K562 (cell line): ENCODE results near the gene PRICKLE4. TPM values are rescaled to one million over a fixed set of nuclear protein-coding genes. Genes with fewer than 3 reads are reported as not detected.

Experiments
- ATF1 ChIP-seq, 2 experiments: fragments of 450-650 bp in 1 of 2; IDR thresholded peaks; 2 replicates each; pipeline ENCODE4 v1.6.1; 2016; ENCODE audit warnings: missing compliant biosample characterization in 1 of 2, missing genetic modification characterization in 1 of 2
- BDP1 ChIP-seq: IDR thresholded peaks from 3 replicates; pipeline ENCODE4 v1.6.1; 2011; ENCODE audit not compliant: insufficient read length, insufficient read depth
- BHLHE40 ChIP-seq: IDR thresholded peaks from 2 replicates; pipeline ENCODE4 v1.6.1; 2011; ENCODE audit warnings: low read length, improper control_type of control experiment
- KAT8 ChIP-seq: fragments of 450-650 bp; IDR thresholded peaks from 2 replicates; pipeline ENCODE4 v1.6.1; 2016; ENCODE audit warnings: low read depth, mild to moderate bottlenecking
- KDM2B ChIP-seq: fragments of 250-450 bp; sonication (Bioruptor Pico); IDR thresholded peaks from 2 replicates; pipeline ENCODE4 v1.8.0; 2021; ENCODE audit warnings: mild to moderate bottlenecking, moderate library complexity
- NCOA6 ChIP-seq: fragments of 450-650 bp; IDR thresholded peaks from 2 replicates; pipeline ENCODE4 v1.6.1; 2017; ENCODE audit warnings: mild to moderate bottlenecking
- RCOR1 ChIP-seq, 2 experiments: IDR thresholded peaks; 2 replicates each; pipeline ENCODE4 v1.6.1; 2012; ENCODE audit warnings: low read depth in 2 of 2, low read length in 2 of 2, borderline replicate concordance in 1 of 2, improper control_type of control experiment in 1 of 2
- SMAD4 ChIP-seq: fragments of 250-450 bp; sonication (Bioruptor Pico); conservative IDR thresholded peaks from 2 replicates; pipeline ENCODE4 v1.8.0; 2021; ENCODE audit warnings: inconsistent platforms, mild to moderate bottlenecking, moderate library complexity
- THAP12 ChIP-seq: fragments of 250-450 bp; sonication (Bioruptor Pico); IDR thresholded peaks from 2 replicates; pipeline ENCODE4 v1.9.0; 2021; ENCODE audit warnings: mild to moderate bottlenecking, inconsistent platforms
- ZBTB2 ChIP-seq: fragments of 450-650 bp; IDR thresholded peaks from 2 replicates; pipeline ENCODE4 v1.6.1; 2016; ENCODE audit warnings: antibody characterized with exemption
- ZBTB34 ChIP-seq: fragments of 250-450 bp; sonication (Bioruptor Pico); IDR thresholded peaks from 2 replicates; pipeline ENCODE4 v1.8.0; 2021; ENCODE audit warnings: mild to moderate bottlenecking, moderate library complexity
- ZBTB49 ChIP-seq: sonication (generic); formaldehyde crosslinking; IDR thresholded peaks from 2 replicates; pipeline ENCODE4 v1.8.0; 2022; ENCODE audit warnings: missing genetic modification reagents, mild to moderate bottlenecking, borderline replicate concordance
- polyA plus RNA-seq, 8 experiments: library from polyadenylated mRNA; depleted of rRNA in 4 of 8; stranded (reverse) in 5 of 8; unstranded in 3 of 8; fragments of >200 nt; fragmentation: Nextera tagmentation in 2 of 8; fragmentation: Illumina TruSeq in 1 of 8; extraction: Ambion mirVana in 2 of 8; extraction: Trizol in 1 of 8; gene quantifications; 2 replicates each; pipeline versions ENCODE4 v1.2.1 to v1.2.3, GENCODE V29; 2011 to 2014; ENCODE audit warnings: inconsistent platforms in 1 of 8, missing spikeins in 1 of 8
- total RNA-seq, 7 experiments: library from RNA; depleted of rRNA in 6 of 7; stranded (reverse); fragments of >200 nt in 6 of 7; fragmentation: Illumina TruSeq in 2 of 7; extraction: Trizol in 2 of 7; gene quantifications; 2 replicates each; pipeline versions ENCODE4 v1.2.1 to v1.2.3, GENCODE V29; 2011 to 2021; ENCODE audit warnings: low replicate concordance in 1 of 7

The PRICKLE4 gene
- total and polyA plus RNA-seq, 9 of the 15 experiments (the other 6 are each of a cell fraction or from before 2014, with no cell fraction given), result 0.20 to 0.32 (median 0.27) TPM; not detected in 6

- TF ChIP-seq ZBTB2 (0 out of 2 replicates have a peak, but pooled peaks have one; percentile 52), ATF1 (CRISPR knock-in tag; IDR thresholded peaks at IDR 0.05) (no peak), ATF1 (tag; IDR thresholded peaks at IDR 0.05) (0 out of 2 replicates have a peak, but pooled peaks have one; percentile 21), KDM2B (0 out of 2 replicates have a peak, but pooled peaks have one; percentile 11), ZBTB34 (CRISPR knock-in tag) (no peak), RCOR1 (IDR thresholded peaks at IDR 0.05; ENCODE audit: borderline replicate concordance in 1 of 2, low read depth in 2 of 2, low read length in 2 of 2) (peak; percentile 34 to 89; a peak in 3 of 4 replicates), BDP1 (no peak), THAP12 (peak; percentile 99), SMAD4 (peak; percentile 68), NCOA6 (no peak), KAT8 (no peak), BHLHE40 (peak; percentile 76), ZBTB49 (CRISPR knock-in tag) (0 out of 2 replicates have a peak, but pooled peaks have one; percentile 57)
Measured at GRCh38 chr6:41779788-41780550, 613 bp upstream of the PRICKLE4 start, which contains the start of gene FRS3 (continued).
